NCI-H2227 (cell line): ENCODE measurements around the gene PPIL6.

Experiments used
- DNase-seq: peaks from one replicate; lab custom pipeline; 2025; ENCODE audit not compliant: unreplicated experiment; lab: John Stamatoyannopoulos, UW

The PPIL6 gene

GRCh38 chr6:109406196-109406595 lies 34.2 kb downstream of the PPIL6 start:
- no peak for DNase-seq

DNA sequence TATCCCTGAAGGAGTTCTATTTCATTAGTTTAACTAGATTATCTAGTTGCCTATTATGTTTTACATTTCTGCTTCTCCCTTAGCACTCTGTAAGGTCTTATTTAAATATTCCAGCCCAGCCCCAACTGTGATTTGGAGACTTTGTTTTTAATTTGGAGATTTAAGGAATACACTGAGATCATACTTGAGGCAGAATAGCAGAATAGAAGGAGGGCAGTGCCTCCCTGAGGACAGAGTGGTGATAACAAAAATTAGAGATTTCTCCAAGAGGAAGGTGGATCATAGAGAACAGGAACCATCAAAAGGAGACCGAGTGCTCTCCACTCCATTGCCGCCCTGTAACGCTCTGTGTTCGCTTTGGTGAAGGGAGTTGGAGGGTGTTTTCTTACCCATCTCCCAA lies 43.4 kb downstream of the PPIL6 start:
- DNase-seq = no peak

- DNase-seq = no peak
These were observed 44.2 kb downstream of the PPIL6 start for GRCh38 chr6:109396046-109396718.

DNA sequence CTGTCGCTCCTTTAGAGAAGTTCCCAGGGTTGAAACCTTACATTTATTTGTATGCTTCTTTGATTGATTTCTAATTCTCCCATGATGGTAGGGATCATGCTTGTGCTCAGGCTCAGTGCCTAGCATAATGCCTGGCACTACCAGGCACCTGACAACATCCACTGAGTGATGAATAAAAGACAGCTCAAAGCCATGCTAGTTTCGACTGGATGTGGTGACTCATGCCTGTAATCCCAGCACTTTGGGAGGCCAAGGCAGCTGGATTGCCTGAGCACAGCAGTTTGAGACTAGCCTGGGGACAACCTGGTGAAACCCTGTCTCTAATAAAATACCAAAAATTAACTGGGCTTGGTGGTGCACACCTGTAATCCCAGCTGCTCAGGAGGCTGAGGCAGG lies 46.5 kb downstream of the PPIL6 start:
- no peak for DNase-seq

- DNase-seq = no peak
These were observed 47.1 kb downstream of the PPIL6 start for GRCh38 chr6:109393157-109393885.

DNA sequence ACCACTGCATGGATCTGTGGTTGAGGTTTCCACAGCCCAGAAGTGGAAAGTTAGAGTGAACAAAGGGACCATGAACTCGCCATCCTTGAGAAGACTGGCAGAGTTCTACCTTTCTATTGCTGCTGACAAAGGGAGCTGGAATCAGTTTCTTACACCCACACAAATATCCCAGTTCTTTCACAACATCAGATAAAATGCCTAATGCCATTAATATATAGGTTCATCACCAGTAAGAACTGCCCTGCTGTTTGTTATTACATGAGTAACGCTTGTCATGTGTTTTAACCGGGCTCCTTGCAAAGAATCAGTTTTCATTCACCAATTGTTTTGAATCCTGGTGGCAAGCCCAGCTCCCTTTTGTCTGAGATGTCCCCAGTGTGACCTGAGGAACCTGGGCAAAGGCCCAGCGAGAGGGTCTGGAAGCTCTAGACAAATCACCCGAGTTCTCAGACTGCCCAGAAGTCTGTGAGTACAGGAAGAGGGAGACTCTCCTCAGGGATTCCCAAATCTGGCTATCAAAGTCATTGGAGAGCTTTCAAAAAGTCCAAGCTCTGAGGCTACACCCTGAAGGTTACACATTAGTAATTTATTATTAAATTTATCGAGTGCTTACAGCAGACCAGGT lies 50.7 kb downstream of the PPIL6 start:
- DNase-seq = no peak

DNA sequence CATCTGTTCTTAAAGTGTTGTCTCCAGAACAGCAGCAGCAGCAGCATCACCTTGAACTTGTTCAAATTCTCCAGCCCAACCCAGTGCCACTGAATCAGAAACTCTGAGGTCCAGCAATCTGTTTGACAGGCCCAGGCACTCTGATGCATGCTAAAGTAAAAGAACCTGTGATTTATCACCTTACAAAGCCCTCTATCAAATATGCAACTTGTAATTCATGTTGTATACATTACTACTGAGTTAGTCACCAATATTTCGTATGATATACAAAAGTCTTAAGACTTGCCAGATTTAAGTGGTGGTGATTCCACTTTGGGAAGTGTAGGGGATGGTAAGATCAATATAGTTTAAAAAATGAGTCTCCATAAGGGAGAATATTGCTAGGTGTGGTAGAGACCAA lies 52.2 kb downstream of the PPIL6 start:
- no peak for DNase-seq

DNA sequence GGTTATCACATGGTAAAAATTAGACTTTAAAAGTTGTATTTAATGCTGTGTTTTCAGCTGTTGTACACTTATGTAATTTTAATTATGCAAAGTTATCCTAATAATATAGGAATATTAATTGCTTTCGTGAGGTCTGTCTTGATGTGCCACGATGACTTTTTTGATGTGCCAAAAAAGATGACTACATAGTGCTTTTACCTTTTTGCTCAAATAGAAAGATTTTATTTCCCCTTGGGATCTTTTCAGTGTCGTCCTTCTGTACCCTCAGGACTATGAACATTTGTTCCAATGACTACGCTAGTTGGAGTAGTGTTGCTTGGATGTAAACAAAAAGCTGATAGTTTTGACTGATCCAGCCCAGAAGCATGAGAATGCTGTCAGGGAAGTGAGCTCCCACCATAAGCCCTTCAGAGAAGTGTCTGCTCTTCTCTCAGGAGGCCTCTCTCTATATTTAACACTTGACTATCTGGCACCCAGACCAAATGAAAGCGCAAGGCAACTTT lies 56.9 kb downstream of the PPIL6 start:
- no peak for DNase-seq

GRCh38 chr6:109382576-109383437 lies 57.6 kb downstream of the PPIL6 start:
- peak; percentile 92 for DNase-seq

- peak; percentile 96 for DNase-seq
These were observed 58.5 kb downstream of the PPIL6 start, which contains the start of gene CD164 for GRCh38 chr6:109381747-109382575. Gene CD164, minus strand, starts transcription at chr6:109382467. Its CDS starts 89 bp downstream, at chr6:109382378.

GRCh38 chr6:109381061-109381746 lies 59.2 kb downstream of the PPIL6 start:
- no peak for DNase-seq

- no peak for DNase-seq
These were observed 60.7 kb downstream of the PPIL6 start for GRCh38 chr6:109379711-109380110.

- DNase-seq = no peak
These were observed 62.7 kb downstream of the PPIL6 start for GRCh38 chr6:109377717-109378116.

GRCh38 chr6:109374326-109374892 lies 66.0 kb downstream of the PPIL6 start:
- no peak for DNase-seq

GRCh38 chr6:109373762-109374161 lies 66.7 kb downstream of the PPIL6 start:
- DNase-seq = no peak

- DNase-seq = no peak
These were observed 67.1 kb downstream of the PPIL6 start for GRCh38 chr6:109373331-109373730.

DNA sequence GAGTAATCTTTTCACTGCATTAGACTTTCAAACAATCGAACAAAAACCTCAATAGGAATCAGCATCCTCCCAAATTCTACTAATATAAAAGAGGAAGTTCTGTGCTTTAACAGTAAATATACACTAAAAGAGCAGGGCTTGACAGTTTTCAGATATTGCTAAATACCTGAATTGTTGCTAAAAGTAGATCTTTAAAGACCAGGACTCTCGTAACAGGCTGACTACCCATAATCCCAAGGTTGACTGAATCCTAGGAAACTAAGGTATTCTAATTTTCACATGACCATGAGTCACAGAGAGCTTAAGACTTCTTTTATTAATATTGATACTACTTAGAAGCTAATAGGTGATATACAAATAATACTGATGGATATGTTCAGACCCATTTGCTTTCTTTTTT lies 68.3 kb downstream of the PPIL6 start:
- DNase-seq = no peak

- DNase-seq = no peak
These were observed 69.6 kb downstream of the PPIL6 start for GRCh38 chr6:109370792-109371191.

DNA sequence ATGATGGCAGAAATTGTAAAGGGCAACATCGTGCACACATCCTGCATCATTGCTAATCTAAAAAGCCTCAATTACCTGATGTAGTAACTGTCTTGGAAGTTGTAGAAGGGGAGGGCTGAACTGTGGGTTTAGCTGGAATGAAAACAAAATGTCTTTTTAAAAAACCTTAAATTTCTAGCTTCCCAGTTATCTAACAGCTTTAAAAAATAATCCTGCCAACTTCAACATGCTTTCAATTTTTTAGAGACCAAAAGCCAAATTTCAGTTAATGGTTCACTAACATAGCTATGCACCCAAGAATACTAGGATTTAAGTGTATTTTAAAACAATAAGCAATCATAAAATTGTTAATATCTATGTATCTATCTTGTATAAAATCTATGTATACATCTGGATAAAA lies 70.1 kb downstream of the PPIL6 start:
- DNase-seq = no peak
